Measurements from ENCODE around the gene SLC6A6. TPM values are rescaled to one million over a fixed set of nuclear protein-coding genes. Genes with fewer than 3 reads are reported as not detected.

SLC6A6 gene
- total RNA-seq, 1 donor from 2014 or later, result 24.2 TPM

DNA sequence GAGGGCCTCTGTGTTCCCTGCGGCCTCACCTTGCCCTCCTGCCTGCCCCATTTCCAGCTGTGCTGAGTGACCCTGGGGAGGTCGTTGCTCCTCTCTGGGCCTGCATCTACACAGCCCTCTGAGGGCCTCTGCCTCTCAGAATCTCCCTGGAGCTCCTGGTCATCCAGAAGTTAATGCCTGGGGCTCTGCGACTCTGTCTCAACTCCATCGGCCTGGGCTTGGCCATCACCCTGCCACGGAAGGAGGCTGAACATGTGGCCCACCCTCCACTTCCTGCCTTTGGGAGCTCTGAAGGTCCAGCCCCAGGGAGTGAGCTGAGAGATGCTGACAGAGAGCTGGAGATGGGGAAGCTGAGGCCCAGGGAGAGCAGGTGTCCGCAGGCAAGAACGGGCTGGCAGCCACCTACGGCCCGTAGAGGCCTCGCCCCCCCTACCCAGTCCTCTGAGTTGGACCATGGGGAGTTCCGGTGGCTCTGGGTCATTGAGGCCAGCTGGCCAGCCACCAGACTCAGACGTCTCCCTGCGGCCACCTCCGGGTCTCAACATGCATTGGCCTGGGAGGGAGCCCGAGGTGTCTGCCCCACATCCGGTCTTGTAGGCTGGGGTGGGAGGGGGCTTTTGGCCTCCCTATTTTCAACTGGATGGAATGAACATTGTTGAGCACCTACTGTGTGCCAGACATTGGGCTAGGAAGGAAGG is 103.5 kb downstream of the SLC6A6 start:
- DNase-seq (ENCODE audit: low read depth) (no peak), FAIRE-seq (no peak)
- TF ChIP-seq, protein P1, sequence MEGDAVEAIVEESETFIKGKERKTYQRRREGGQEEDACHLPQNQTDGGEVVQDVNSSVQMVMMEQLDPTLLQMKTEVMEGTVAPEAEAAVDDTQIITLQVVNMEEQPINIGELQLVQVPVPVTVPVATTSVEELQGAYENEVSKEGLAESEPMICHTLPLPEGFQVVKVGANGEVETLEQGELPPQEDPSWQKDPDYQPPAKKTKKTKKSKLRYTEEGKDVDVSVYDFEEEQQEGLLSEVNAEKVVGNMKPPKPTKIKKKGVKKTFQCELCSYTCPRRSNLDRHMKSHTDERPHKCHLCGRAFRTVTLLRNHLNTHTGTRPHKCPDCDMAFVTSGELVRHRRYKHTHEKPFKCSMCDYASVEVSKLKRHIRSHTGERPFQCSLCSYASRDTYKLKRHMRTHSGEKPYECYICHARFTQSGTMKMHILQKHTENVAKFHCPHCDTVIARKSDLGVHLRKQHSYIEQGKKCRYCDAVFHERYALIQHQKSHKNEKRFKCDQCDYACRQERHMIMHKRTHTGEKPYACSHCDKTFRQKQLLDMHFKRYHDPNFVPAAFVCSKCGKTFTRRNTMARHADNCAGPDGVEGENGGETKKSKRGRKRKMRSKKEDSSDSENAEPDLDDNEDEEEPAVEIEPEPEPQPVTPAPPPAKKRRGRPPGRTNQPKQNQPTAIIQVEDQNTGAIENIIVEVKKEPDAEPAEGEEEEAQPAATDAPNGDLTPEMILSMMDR (IDR thresholded peaks at IDR 0.05; ENCODE audit: insufficient read depth, low read depth, low read length), result no peak
- no peak for TF ChIP-seq EZH2 (IDR thresholded peaks at IDR 0.05; ENCODE audit: insufficient read depth, low read length)
- Histone ChIP-seq H3K4me1 (ENCODE audit: insufficient read depth, low read length) (no peaks in the 10 kb centered on the region), H3K4me2 (ENCODE audit: low read length) (no peak overlapping the region), H2AFZ (ENCODE audit: low read depth, low read length) (no peak overlapping the region), H3K27me3 (ENCODE audit: insufficient read depth, low read length) (no peaks in the 10 kb centered on the region), H3K4me3 (ENCODE audit: insufficient read depth, low read depth, low read length) (no peak overlapping the region), H3K36me3 (ENCODE audit: insufficient read depth, low read length) (no peaks in the 10 kb centered on the region), H3K9ac (ENCODE audit: low read length) (no peak overlapping the region), H3K79me2 (ENCODE audit: insufficient read depth, low read length) (no peaks in the 10 kb centered on the region), H4K20me1 (ENCODE audit: insufficient read depth, low read length) (no peaks in the 10 kb centered on the region), H3K9me3 (ENCODE audit: insufficient read depth, low read depth, low read length) (peaks cover 4% of the 10 kb centered on the region), H3K27ac (ENCODE audit: low read depth, low read length) (no peak overlapping the region)
- Mint-ChIP-seq H3K27ac (ENCODE audit: unreplicated experiment) (no peak overlapping the region), H3K36me3 (ENCODE audit: low read depth, unreplicated experiment) (peaks cover 4% of the 10 kb centered on the region), H3K4me3 (ENCODE audit: unreplicated experiment) (no peak overlapping the region), H3K27me3 (ENCODE audit: low read depth, unreplicated experiment) (peaks cover 26% of the 10 kb centered on the region), H3K9me3 (ENCODE audit: unreplicated experiment) (peaks cover 10% of the 10 kb centered on the region), H3K4me1 (ENCODE audit: low read depth, unreplicated experiment) (no peaks in the 10 kb centered on the region)

DNA sequence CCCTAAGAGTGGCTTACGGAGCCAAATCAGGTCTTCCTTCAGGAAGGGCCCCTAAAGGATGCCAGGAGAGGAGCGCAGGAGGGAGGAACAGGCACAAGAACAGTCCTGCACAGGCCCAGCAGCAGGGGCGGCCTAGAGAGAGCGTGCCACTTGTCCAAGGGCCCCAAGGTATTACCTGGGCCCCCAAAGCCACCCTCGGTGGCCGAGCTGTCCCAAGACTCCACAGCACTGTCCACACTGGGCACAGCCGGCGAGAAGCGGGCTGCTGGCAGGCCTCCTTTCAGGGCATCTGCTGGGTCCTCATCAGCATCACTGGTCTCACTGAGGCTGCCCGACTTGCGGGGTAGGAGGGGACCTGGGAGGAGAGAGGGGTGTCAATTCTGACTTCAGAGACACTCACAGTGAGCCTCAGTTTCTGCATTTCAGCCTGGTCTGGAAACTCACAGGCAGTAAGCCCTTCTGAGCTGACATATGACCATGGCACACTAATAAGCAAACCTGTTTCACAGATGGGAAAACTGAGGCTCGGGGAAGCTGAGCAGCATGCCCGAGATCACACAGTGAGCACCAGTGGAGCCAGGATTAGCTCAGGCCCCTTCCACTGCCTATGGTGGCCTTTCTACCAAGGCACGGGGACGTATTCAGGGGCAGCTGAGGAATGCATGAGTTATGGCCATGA is 104.4 kb downstream of the SLC6A6 start:
- H3K4me2 ChIP-seq (ENCODE audit: low read length), result no peak overlapping the region
- no peak overlapping the region for H3K27ac ChIP-seq (ENCODE audit: low read depth, low read length)
- FAIRE-seq (no peak), DNase-seq (ENCODE audit: low read depth) (no peak)
- no peaks in the 10 kb centered on the region for H3K4me1 Mint-ChIP-seq (ENCODE audit: low read depth, unreplicated experiment)
- H3K9ac ChIP-seq (ENCODE audit: low read length), result no peak overlapping the region
- H4K20me1 ChIP-seq (ENCODE audit: insufficient read depth, low read length), result no peaks in the 10 kb centered on the region
- TF ChIP-seq, protein P1 (IDR thresholded peaks at IDR 0.05; ENCODE audit: insufficient read depth, low read depth, low read length), result no peak
- no peak for TF ChIP-seq EZH2 (IDR thresholded peaks at IDR 0.05; ENCODE audit: insufficient read depth, low read length)
- H3K4me3 Mint-ChIP-seq (ENCODE audit: unreplicated experiment), result no peak overlapping the region
- H2AFZ ChIP-seq (ENCODE audit: low read depth, low read length), result no peak overlapping the region
- no peaks in the 10 kb centered on the region for H3K4me1 ChIP-seq (ENCODE audit: insufficient read depth, low read length)
- H3K79me2 ChIP-seq (ENCODE audit: insufficient read depth, low read length), result no peaks in the 10 kb centered on the region
- peaks cover 4% of the 10 kb centered on the region for H3K36me3 Mint-ChIP-seq (ENCODE audit: low read depth, unreplicated experiment)
- H3K9me3 ChIP-seq (ENCODE audit: insufficient read depth, low read depth, low read length), result peaks cover 4% of the 10 kb centered on the region
- peaks cover 10% of the 10 kb centered on the region for H3K9me3 Mint-ChIP-seq (ENCODE audit: unreplicated experiment)
- H3K27ac Mint-ChIP-seq (ENCODE audit: unreplicated experiment), result no peak overlapping the region
- no peak overlapping the region for H3K4me3 ChIP-seq (ENCODE audit: insufficient read depth, low read depth, low read length)
- no peaks in the 10 kb centered on the region for H3K36me3 ChIP-seq (ENCODE audit: insufficient read depth, low read length)
- peaks cover 33% of the 10 kb centered on the region for H3K27me3 Mint-ChIP-seq (ENCODE audit: low read depth, unreplicated experiment)
- H3K27me3 ChIP-seq (ENCODE audit: insufficient read depth, low read length), result no peaks in the 10 kb centered on the region

DNA sequence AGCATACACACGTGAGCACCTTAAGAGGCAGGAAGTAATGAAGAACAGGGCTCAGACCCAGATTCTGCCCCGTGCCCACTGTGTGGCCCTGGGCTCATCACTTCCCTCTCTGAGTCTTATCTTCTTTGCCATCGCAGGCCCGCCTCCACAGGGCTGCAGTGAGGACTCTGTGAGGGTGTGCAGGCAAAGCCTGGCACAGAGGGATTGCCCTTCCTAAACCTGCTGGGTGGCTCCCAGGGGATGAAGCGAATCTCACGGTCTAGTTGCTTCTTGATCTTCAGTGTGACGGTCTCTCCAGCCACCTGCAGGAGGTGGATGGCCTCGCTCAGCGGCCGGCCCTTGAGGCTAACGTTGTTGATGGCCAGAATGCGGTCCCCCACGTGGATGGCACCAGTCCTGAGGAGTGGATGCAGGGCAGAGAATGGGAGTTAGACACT is 104.9 kb downstream of the SLC6A6 start:
- Histone ChIP-seq H3K4me1 (ENCODE audit: insufficient read depth, low read length) (no peaks in the 10 kb centered on the region), H3K9ac (ENCODE audit: low read length) (no peak overlapping the region), H3K36me3 (ENCODE audit: insufficient read depth, low read length) (no peaks in the 10 kb centered on the region), H3K27ac (ENCODE audit: low read depth, low read length) (no peak overlapping the region), H3K79me2 (ENCODE audit: insufficient read depth, low read length) (no peaks in the 10 kb centered on the region), H4K20me1 (ENCODE audit: insufficient read depth, low read length) (no peaks in the 10 kb centered on the region), H3K9me3 (ENCODE audit: insufficient read depth, low read depth, low read length) (peaks cover 4% of the 10 kb centered on the region), H2AFZ (ENCODE audit: low read depth, low read length) (no peak overlapping the region), H3K4me2 (ENCODE audit: low read length) (no peak overlapping the region), H3K4me3 (ENCODE audit: insufficient read depth, low read depth, low read length) (no peak overlapping the region), H3K27me3 (ENCODE audit: insufficient read depth, low read length) (no peaks in the 10 kb centered on the region)
- Mint-ChIP-seq H3K4me1 (ENCODE audit: low read depth, unreplicated experiment) (no peaks in the 10 kb centered on the region), H3K27ac (ENCODE audit: unreplicated experiment) (no peak overlapping the region), H3K36me3 (ENCODE audit: low read depth, unreplicated experiment) (peaks cover 4% of the 10 kb centered on the region), H3K4me3 (ENCODE audit: unreplicated experiment) (peak overlapping the region; percentile 8), H3K9me3 (ENCODE audit: unreplicated experiment) (peaks cover 10% of the 10 kb centered on the region), H3K27me3 (ENCODE audit: low read depth, unreplicated experiment) (peaks cover 38% of the 10 kb centered on the region)
- FAIRE-seq (no peak), DNase-seq (ENCODE audit: low read depth) (no peak)
- no peak for TF ChIP-seq EZH2 (IDR thresholded peaks at IDR 0.05; ENCODE audit: insufficient read depth, low read length)

Measured in astrocyte (in vitro differentiated cells and primary cell).